Thyroid gland (tissue), 4 donors: ENCODE results near the gene RAB40A.

Source experiments
- POLR2A ChIP-seq, 2 donors: fragments of 450-650 bp; IDR thresholded peaks; one replicate each; pipeline ENCODE4 v1.6.1; 2017; ENCODE audit warnings: antibody characterized with exemption in 2 of 2, mild to moderate bottlenecking in 2 of 2, moderate library complexity in 1 of 2
- TF ChIP-seq, protein P1 (sequence below), 6 experiments: fragments of 200-600 bp in 3 of 6; fragments of 450-650 bp in 3 of 6; sonication (generic) in 3 of 6; IDR thresholded peaks; one replicate each; pipeline ENCODE4 v1.5.1; 2016 to 2019; ENCODE audit warnings: antibody characterized with exemption in 6 of 6, mild to moderate bottlenecking in 2 of 6, inconsistent platforms in 1 of 6, moderate library complexity in 1 of 6

- TF ChIP-seq, protein P1, sequence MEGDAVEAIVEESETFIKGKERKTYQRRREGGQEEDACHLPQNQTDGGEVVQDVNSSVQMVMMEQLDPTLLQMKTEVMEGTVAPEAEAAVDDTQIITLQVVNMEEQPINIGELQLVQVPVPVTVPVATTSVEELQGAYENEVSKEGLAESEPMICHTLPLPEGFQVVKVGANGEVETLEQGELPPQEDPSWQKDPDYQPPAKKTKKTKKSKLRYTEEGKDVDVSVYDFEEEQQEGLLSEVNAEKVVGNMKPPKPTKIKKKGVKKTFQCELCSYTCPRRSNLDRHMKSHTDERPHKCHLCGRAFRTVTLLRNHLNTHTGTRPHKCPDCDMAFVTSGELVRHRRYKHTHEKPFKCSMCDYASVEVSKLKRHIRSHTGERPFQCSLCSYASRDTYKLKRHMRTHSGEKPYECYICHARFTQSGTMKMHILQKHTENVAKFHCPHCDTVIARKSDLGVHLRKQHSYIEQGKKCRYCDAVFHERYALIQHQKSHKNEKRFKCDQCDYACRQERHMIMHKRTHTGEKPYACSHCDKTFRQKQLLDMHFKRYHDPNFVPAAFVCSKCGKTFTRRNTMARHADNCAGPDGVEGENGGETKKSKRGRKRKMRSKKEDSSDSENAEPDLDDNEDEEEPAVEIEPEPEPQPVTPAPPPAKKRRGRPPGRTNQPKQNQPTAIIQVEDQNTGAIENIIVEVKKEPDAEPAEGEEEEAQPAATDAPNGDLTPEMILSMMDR (IDR thresholded peaks at IDR 0.05), result no peak
- no peak for TF ChIP-seq POLR2A (IDR thresholded peaks at IDR 0.05)
Observed at GRCh38 chrX:103513476-103514108, 5.7 kb downstream of the RAB40A start.
